ENCODE results near the gene TMEM72.

- TF ChIP-seq CTCF (IDR thresholded peaks at IDR 0.05; ENCODE audit: poor library complexity, severe bottlenecking) (no peak), EZH2 (IDR thresholded peaks at IDR 0.05; ENCODE audit: borderline replicate concordance, insufficient read depth, low read length, poor library complexity, severe bottlenecking) (no peak), POLR2AphosphoS5 (IDR thresholded peaks at IDR 0.05) (no peak), REST (IDR thresholded peaks at IDR 0.05; ENCODE audit: borderline replicate concordance) (no peak), EP300 (conservative IDR thresholded peaks at IDR 0.05; ENCODE audit: poor library complexity, severe bottlenecking) (no peak), RAD21 (conservative IDR thresholded peaks at IDR 0.05) (no peak), MXI1 (conservative IDR thresholded peaks at IDR 0.05; ENCODE audit: poor library complexity, severe bottlenecking) (no peak), TAF1 (IDR thresholded peaks at IDR 0.05; ENCODE audit: low read depth) (no peak), SMC3 (conservative IDR thresholded peaks at IDR 0.05; ENCODE audit: poor library complexity) (no peak)
Observed at GRCh38 chr10:44885710-44886109, 25.4 kb upstream of the TMEM72 start.

Measured in neural cell (in vitro differentiated cells).